Upper lobe of left lung (tissue), 4 donors: Measurements from ENCODE around the gene HNF4A.

Experiments used
- CTCF ChIP-seq, 6 experiments: fragments of 450-650 bp in 4 of 6; fragments of 200-600 bp in 2 of 6; sonication (generic) in 2 of 6; IDR thresholded peaks; one replicate each; pipeline ENCODE4 v1.5.1; 2016 to 2019; ENCODE audit warnings: antibody characterized with exemption in 6 of 6
- EP300 ChIP-seq, 4 donors: sonication (generic); formaldehyde crosslinking; IDR thresholded peaks; one replicate each; pipeline ENCODE4 v1.5.1; 2017; ENCODE audit warnings: antibody characterized with exemption in 4 of 4, control low read depth in 2 of 4
- POLR2A ChIP-seq, 4 donors: fragments of 450-650 bp; IDR thresholded peaks; one replicate each; pipeline ENCODE4 v1.5.1; 2016 to 2017; ENCODE audit warnings: antibody characterized with exemption in 4 of 4, mild to moderate bottlenecking in 2 of 4
- POLR2AphosphoS5 ChIP-seq, 2 donors: sonication (generic); formaldehyde crosslinking; IDR thresholded peaks; one replicate each; pipeline ENCODE4 v1.5.1; 2017; ENCODE audit warnings: antibody characterized with exemption in 2 of 2

GRCh38 chr20:44335675-44336074 lies 19.8 kb upstream of the HNF4A start:
- TF ChIP-seq POLR2A (IDR thresholded peaks at IDR 0.05) = no peak
- TF ChIP-seq CTCF (IDR thresholded peaks at IDR 0.05) = no peak
- TF ChIP-seq POLR2AphosphoS5 (IDR thresholded peaks at IDR 0.05) = no peak
- TF ChIP-seq EP300 (IDR thresholded peaks at IDR 0.05) = no peak
